Activated naive CD4-positive, alpha-beta T cell treated with anti-CD3 and anti-CD28 coated beads for 36 hours (primary cell): Measurements from ENCODE around the gene SLC8A2. TPM values are rescaled to one million over a fixed set of nuclear protein-coding genes. Genes with fewer than 3 reads are reported as not detected.

ENCODE experiments used
- CTCF ChIA-PET: fragments of 350-600 bp; sonication (Branson Sonifier 250); formaldehyde crosslinking; loops from one replicate; lab custom pipeline; 2021; ENCODE audit warnings: antibody characterized with exemption; lab: Charles Lee
- DNase-seq: peaks from one replicate; pipeline ENCODE4 v3.0.0-alpha.2; 2020
- H3K27ac Mint-ChIP-seq: one replicate; pipeline ENCODE4 v1.8.0; 2021; ENCODE audit warnings: mild to moderate bottlenecking, mixed read lengths
- H3K27me3 Mint-ChIP-seq: one replicate; pipeline ENCODE4 v1.8.0; 2021; ENCODE audit warnings: low read depth, mixed read lengths
- H3K36me3 Mint-ChIP-seq: one replicate; pipeline ENCODE4 v1.8.0; 2021; ENCODE audit warnings: low read depth, mixed read lengths
- H3K4me1 Mint-ChIP-seq: one replicate; pipeline ENCODE4 v1.8.0; 2021; ENCODE audit warnings: low read depth, mixed read lengths
- H3K4me3 Mint-ChIP-seq: one replicate; pipeline ENCODE4 v1.8.0; 2021; ENCODE audit warnings: mild to moderate bottlenecking, moderate library complexity, mixed read lengths
- H3K9me3 Mint-ChIP-seq: one replicate; pipeline ENCODE4 v1.8.0; 2021; ENCODE audit warnings: mixed read lengths
- intact Hi-C: fragments of 100-400 bp; cut with micrococcal nuclease; formaldehyde crosslinking; loops from one replicate; pipeline ENCODE4 v1.15.1; 2023
- total RNA-seq, 2 experiments: library from RNA; stranded (reverse); gene quantifications; one replicate each; pipeline ENCODE4 v1.2.3, GENCODE V29; 2021

SLC8A2 gene
- total RNA-seq, 2 experiments from 2014 or later = not detected

DNA sequence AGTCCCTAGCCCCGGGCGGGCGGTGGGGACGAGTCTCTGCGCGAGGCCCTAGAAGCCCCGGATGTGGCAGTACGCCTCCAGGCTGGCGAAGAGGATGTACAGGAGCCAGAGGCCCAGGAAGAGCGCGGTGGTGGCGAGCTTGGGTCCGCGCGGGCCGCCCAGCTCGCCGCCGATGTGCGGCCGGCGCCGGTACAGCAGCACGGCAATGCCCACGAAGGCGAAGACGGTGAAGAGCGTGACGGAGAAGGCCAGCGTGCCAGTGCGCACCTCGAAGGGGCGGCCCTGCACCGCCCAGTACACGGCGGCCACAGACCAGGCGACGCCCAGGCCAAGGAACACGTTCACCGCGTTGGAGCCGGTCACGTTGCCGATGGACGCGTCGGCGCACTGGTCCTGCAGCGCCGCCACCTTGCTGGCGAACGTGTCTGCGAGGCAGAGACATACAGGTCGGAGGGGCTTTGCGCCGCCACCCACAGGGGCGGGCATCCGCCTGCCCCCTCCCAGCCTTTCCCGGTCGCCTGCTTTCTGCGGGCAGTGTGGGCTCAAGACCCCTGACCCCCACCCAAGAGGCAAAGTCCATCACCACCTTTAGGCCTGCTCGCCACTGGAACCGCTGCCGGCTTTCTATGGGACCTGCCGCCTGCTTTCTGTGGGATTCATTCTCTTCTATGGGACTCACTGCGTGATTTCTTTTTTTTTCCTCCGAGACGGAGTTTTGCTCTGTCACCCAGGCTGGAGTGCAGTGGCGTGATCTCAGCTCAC lies 41.5 kb downstream of the SLC8A2 start:
- CTCF ChIA-PET = interaction anchor here (0.5 to 2.2 kb wide), 5 partner anchors 55 to 277 kb away, joined by 3 to 8 read pairs (median 3); partner anchors contain the start of gene DHX34
- Mint-ChIP-seq H3K36me3 (no peaks in the 10 kb centered on the region), H3K27me3 (peaks cover 39% of the 10 kb centered on the region), H3K4me3 (peak overlapping the region; percentile 45), H3K27ac (no peak overlapping the region), H3K4me1 (peaks cover 17% of the 10 kb centered on the region), H3K9me3 (no peaks in the 10 kb centered on the region)
- peak; percentile 50 for DNase-seq
- intact Hi-C loops = no loop called here

DNA sequence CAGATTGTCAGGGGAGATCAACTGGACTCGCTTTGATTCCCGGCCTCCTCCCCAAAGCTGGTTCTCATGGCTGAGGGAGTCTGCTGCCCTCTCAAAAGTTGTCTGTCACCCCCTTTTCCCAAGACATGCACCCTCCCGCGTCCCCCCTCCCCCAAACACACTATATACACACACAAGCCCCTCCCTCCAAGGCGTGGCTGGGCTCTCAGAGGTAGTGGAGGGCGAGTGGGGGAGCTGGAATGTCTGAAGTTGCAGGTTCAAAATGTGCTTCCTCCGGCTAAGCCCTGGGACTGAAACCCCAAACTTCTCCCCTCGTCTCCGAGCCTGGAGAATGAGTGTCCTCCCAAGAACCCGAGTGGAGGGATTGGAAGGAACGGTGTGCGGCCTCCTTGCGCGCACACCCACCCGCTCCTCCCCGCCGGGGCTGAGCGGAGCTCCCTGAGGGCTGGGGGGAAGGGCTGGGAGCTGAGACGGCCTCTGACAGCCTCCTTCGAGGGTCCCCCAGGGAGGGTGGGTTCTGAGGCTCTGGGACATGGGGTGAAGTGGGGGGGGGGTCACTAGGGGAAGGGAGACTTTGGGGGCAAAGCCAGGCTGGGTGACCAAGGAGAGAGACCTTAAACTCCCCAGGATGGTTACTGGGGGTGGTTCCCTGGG lies 42.4 kb downstream of the SLC8A2 start:
- peaks cover 43% of the 10 kb centered on the region for H3K27me3 Mint-ChIP-seq
- no peak for DNase-seq
- H3K4me1 Mint-ChIP-seq = peaks cover 15% of the 10 kb centered on the region
- no peak overlapping the region for H3K27ac Mint-ChIP-seq
- peak overlapping the region; percentile 45 for H3K4me3 Mint-ChIP-seq
- CTCF ChIA-PET = interaction anchor here (0.5 to 2.2 kb wide), 11 partner anchors 7 to 305 kb away, joined by 3 to 13 read pairs (median 3); partner anchors contain the start of genes DHX34 and EHD2
- intact Hi-C loops = loop anchor here (5.0 kb wide), 1 partner anchor 147 kb away; no protein-coding TSS in a partner anchor
- H3K9me3 Mint-ChIP-seq = no peaks in the 10 kb centered on the region
- H3K36me3 Mint-ChIP-seq = no peaks in the 10 kb centered on the region

DNA sequence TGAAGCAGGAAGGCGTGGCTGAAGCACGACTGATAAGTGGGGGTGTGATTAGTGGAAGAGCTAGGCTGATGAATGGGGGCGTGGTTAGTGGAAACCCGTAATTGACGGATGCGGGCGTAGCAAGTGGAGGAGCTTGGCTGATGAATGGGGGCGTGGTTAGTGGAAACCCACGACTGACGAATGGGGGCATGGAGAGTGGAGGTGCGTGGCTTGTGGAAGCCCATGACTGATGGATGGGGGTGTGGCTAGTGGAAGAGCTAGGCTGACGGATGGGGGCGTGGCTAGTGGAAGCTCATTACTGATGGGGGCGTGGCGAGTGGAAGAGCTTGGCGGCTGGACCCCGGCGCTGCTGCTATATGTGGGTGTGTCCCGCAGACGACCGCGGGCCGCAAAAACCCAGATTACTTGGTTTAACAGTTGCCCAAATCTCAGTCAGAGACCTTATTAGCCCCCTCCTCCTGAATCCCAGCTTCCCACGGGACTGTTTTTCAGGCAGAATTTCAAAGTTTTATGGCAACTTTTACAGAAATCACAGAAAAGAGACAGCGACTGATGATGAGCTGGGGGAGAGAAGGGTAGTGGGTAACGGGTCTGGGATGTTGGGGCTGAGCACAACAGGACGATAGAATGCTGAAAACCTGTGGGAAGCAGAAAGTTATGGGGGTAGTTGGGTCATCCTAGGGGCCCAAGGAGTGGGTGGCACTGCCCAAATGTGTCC lies 43.4 kb downstream of the SLC8A2 start:
- peaks cover 15% of the 10 kb centered on the region for H3K4me1 Mint-ChIP-seq
- peak; percentile 94 for DNase-seq
- intact Hi-C loops = loop anchor here (1.0 to 5.0 kb wide), 2 partner anchors 37 to 146 kb away; no protein-coding TSS in a partner anchor
- H3K9me3 Mint-ChIP-seq = no peaks in the 10 kb centered on the region
- CTCF ChIA-PET = interaction anchor here (0.5 to 2.0 kb wide), 23 partner anchors 8 to 661 kb away, joined by 3 to 13 read pairs (median 3); partner anchors contain the start of genes DHX34, EHD2, KPTN and MEIS3
- H3K36me3 Mint-ChIP-seq = no peaks in the 10 kb centered on the region
- no peak overlapping the region for H3K4me3 Mint-ChIP-seq
- H3K27ac Mint-ChIP-seq = no peak overlapping the region
- peaks cover 49% of the 10 kb centered on the region for H3K27me3 Mint-ChIP-seq

DNA sequence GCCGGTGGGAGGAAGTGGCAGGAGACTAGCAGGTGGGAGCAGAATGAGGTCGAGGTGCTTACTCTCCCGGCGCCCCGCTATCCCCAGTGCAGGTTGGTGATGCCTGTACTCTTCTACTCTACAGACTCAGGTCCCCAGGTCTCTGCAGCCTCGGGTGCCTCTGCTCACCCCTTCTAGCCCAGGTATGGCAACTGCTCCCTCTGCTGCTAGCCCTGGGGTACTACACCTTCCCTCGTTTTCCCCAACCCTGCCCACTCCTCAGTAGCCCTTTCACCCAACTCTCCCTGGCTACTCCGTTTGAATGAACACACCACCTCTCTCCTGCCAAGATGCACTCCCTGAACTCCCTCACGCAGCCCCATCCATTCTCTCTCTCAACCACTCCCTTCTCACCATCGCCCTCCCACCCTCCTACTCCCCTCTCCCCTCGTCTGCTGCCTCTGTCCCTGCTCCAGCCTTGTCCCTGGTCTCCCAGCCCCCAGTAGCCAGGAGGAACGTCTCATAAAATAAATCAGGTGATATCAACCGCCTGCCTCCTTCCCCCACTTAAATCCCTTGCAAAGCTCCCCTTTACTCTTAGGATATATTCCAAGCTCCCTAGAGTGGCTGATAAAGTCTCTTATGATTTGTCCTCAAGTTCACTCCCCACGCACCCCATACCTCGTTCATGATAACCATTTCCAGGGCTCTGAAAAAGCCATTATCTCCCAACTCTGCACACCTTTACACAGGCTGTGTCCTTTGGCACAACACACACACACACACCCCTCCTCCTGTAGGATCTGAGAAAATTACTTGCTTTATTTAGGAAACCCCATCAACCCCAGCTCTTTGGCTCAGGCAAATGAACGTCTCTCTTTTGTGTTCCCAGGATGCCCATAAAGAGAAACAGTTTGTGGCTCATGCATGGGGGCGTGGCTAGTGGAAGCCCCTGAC lies 44.2 kb downstream of the SLC8A2 start:
- Mint-ChIP-seq H3K4me3 (peak overlapping the region; percentile 28), H3K27me3 (peaks cover 58% of the 10 kb centered on the region), H3K9me3 (no peaks in the 10 kb centered on the region), H3K27ac (no peak overlapping the region), H3K36me3 (no peaks in the 10 kb centered on the region), H3K4me1 (peaks cover 17% of the 10 kb centered on the region)
- intact Hi-C loops = loop anchor here (1.0 to 5.0 kb wide), 3 partner anchors 36 to 145 kb away; no protein-coding TSS in a partner anchor
- CTCF ChIA-PET = interaction anchor here (0.6 to 2.0 kb wide), 21 partner anchors 9 to 660 kb away, joined by 3 to 13 read pairs (median 3); partner anchors contain the start of genes DHX34, EHD2, KPTN and MEIS3
- DNase-seq = peak; percentile 83

DNA sequence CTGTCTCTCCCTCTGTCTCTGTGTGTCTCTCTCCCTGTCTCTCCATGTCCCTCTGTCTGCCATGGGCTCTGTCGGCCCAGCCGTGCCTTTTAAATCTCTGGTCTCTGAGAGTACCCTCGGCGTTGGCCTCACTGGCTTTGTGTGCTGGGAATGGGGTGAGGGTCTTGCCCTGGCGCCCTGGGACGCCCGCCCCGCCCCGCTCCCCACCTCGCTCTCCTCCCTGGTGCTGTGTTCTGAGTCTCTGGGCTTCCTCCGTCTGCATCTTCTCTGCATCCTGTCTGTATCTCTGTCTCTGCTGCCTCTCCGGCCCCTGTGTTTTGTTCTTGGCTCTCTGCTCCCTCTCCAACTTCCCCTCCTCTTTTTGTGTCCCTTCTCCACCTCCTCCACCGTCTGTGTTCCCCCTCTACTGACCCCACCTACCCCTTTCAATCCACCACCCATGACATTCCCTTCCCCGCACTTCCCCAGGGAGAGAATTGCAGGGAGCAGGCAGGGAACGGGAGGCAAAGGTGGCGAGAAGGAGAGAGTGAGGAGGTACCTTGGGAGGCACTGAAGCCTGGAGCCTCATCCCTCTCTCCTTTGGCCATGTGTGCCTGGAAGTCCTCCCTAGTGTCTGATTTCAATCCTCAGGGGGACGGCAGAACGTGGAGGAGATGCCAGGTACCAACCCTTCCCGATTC lies 48.4 kb downstream of the SLC8A2 start:
- no peak for DNase-seq
- intact Hi-C loops = no loop called here
- H3K4me3 Mint-ChIP-seq = no peak overlapping the region
- CTCF ChIA-PET = no interaction called here
- peaks cover 32% of the 10 kb centered on the region for H3K4me1 Mint-ChIP-seq
- no peaks in the 10 kb centered on the region for H3K9me3 Mint-ChIP-seq
- no peaks in the 10 kb centered on the region for H3K36me3 Mint-ChIP-seq
- H3K27ac Mint-ChIP-seq = no peak overlapping the region
- H3K27me3 Mint-ChIP-seq = peaks cover 68% of the 10 kb centered on the region

DNA sequence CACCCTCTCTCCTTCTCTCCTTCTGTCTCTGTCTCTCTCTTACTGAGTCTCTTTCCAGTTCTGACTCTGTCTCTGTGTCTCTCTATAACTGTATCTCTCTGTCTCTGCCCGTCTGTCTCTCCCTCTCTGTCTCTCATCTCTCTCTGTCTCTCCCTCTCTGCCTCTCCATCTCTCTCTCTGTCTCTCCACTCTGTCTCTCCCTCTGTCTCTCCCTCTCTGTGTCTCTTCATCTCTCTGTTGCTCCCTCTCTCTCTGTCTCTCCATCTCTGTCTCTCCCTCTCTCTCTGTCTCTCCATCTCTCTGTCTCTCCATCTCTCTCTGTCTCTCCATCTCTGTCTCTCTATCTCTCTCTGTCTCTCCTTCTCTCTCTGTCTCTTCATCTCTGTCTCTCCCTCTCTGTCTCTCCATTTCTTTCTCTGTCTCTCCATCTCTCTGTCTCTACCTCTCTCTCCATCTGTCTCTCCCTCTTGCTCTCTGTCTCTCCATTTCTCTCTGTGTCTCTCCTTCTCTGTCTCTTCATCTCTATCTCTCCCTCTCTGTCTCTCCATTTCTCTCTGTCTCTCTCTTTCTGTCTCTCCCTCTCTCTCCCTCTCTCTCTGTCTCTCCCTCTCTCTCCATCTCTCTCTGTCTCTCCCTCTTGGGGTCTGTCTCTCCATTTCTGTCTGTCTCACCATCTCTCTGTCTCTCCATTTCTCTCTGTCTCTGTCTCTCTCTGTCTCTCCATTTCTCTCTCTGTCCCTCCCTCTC lies 49.1 kb downstream of the SLC8A2 start:
- Mint-ChIP-seq H3K27me3 (peaks cover 75% of the 10 kb centered on the region), H3K4me1 (peaks cover 40% of the 10 kb centered on the region), H3K4me3 (no peak overlapping the region), H3K36me3 (no peaks in the 10 kb centered on the region), H3K9me3 (no peaks in the 10 kb centered on the region), H3K27ac (no peak overlapping the region)
- intact Hi-C loops = no loop called here
- CTCF ChIA-PET = no interaction called here
- no peak for DNase-seq

DNA sequence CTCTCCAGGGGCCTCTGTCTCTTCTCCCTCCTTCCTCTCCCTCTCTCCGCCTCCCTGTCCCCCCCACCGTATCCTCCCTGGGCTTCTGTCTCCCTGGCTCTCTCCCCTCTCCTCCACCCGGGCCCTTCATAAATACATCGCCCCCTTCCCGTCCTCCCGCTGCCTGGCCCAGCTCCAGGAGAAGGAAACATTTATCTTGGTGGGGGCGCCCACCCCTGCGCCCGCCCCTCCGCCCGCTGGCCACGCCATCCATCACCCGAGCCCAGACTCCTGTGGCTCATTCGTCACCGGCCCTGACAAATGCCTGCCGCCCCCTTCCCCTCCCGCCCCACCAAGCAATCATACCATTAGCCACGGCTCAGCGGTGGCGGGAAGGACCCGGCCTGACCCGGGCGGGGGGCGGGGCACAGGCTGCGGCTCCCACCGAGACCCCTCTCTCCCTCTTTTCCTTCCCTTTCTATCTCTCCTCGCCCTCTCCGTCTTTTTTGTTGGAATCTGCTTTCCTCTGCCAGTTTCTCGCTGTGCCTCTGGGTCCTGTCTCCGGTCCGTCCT lies 49.8 kb downstream of the SLC8A2 start:
- H3K9me3 Mint-ChIP-seq = no peaks in the 10 kb centered on the region
- no peak overlapping the region for H3K4me3 Mint-ChIP-seq
- H3K36me3 Mint-ChIP-seq = no peaks in the 10 kb centered on the region
- intact Hi-C loops = no loop called here
- CTCF ChIA-PET = no interaction called here
- H3K27ac Mint-ChIP-seq = no peak overlapping the region
- H3K27me3 Mint-ChIP-seq = peaks cover 77% of the 10 kb centered on the region
- H3K4me1 Mint-ChIP-seq = peaks cover 43% of the 10 kb centered on the region
- peak; percentile 37 for DNase-seq

DNA sequence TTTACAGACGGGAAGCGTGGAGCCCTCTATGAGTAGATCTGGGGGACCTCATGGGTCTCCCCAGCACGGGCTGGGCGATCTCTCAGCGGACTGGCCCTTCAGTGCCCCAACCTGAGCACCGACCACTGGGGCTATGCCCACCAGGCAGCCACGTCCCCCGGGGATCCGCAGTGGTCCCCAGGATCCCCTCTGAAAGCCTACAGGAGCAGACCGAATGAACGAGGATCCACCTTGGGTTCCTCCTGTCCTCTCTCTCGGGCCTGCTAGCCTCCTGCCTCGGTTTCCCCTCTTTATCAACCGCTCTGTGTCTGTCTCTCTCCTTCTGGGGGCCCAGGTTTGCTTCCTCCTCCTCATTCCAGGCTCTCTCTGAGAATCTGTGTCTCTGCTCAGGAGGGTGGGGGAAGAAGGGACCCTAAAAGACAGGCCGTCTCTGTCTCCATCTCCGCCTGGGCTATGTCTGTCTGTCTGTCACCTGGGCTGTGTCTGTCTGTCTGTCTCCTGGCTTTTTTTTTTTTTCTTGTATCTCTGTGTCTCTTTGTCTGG lies 50.4 kb downstream of the SLC8A2 start:
- Mint-ChIP-seq H3K27ac (no peak overlapping the region), H3K4me3 (no peak overlapping the region), H3K27me3 (peaks cover 79% of the 10 kb centered on the region), H3K36me3 (no peaks in the 10 kb centered on the region), H3K4me1 (peaks cover 43% of the 10 kb centered on the region), H3K9me3 (no peaks in the 10 kb centered on the region)
- CTCF ChIA-PET = interaction anchor here (1.2 kb wide), 1 partner anchor 15 kb away, joined by 6 read pairs; no protein-coding TSS in a partner anchor
- no peak for DNase-seq
- intact Hi-C loops = no loop called here

DNA sequence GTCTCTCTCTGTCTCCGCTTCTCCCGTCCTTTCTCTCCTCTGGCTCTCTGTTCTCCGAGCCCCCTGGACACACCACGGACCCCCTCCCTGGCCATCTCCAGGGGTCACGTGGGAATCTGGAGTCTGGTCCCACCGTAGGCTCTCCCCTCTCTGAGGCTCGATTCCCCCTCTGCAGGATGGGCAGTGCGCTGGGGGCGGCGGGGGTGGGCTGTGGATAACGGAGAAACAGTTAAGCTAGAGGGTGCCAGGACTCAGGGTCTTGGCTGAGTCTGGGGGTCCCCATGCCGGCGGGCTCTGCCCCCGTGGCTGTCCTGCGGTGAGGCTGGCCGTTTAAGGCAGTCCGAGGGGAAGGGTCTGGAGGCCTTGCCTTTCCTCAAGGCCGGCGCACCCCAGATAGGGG lies 51.9 kb downstream of the SLC8A2 start:
- Mint-ChIP-seq H3K27me3 (peaks cover 75% of the 10 kb centered on the region), H3K4me1 (peaks cover 43% of the 10 kb centered on the region), H3K4me3 (no peak overlapping the region), H3K9me3 (no peaks in the 10 kb centered on the region), H3K27ac (no peak overlapping the region), H3K36me3 (no peaks in the 10 kb centered on the region)
- DNase-seq = no peak
- intact Hi-C loops = no loop called here
- CTCF ChIA-PET = interaction anchor here (1.2 kb wide), 1 partner anchor 16 kb away, joined by 6 read pairs; no protein-coding TSS in a partner anchor
